GM23248 (cell line): ENCODE data around the gene LANCL3. TPM values are rescaled to one million over a fixed set of nuclear protein-coding genes. Genes with fewer than 3 reads are reported as not detected.

Source experiments
- DNase-seq: peaks from one replicate; pipeline ENCODE4 v3.0.0-alpha.2; 2015
- H2AFZ ChIP-seq: fragments of 200-600 bp; sonication (generic); 2 replicates; pipeline ENCODE4 v1.6.1; 2016; ENCODE audit warnings: antibody characterized with exemption
- H3F3A ChIP-seq: fragments of 200-600 bp; sonication (generic); 2 replicates; pipeline ENCODE4 v1.6.1; 2016; ENCODE audit warnings: mild to moderate bottlenecking, antibody characterized with exemption, mixed run types; ENCODE audit not compliant: insufficient read depth
- H3K27ac ChIP-seq: fragments of 200-600 bp; sonication (generic); 2 replicates; pipeline ENCODE4 v1.5.1; 2016; ENCODE audit warnings: mild to moderate bottlenecking
- H3K27me3 ChIP-seq: fragments of 200-600 bp; sonication (generic); replicated peaks from 2 replicates; pipeline ENCODE4 v1.6.1; 2016; ENCODE audit warnings: mild to moderate bottlenecking; ENCODE audit not compliant: insufficient read depth
- H3K36me3 ChIP-seq: fragments of 200-600 bp; sonication (generic); 2 replicates; pipeline ENCODE4 v1.6.1; 2016; ENCODE audit warnings: low read depth, mild to moderate bottlenecking
- H3K4me1 ChIP-seq: fragments of 200-600 bp; sonication (generic); 2 replicates; pipeline ENCODE4 v1.6.1; 2016; ENCODE audit warnings: mild to moderate bottlenecking; ENCODE audit not compliant: insufficient read depth
- H3K4me2 ChIP-seq: fragments of 200-600 bp; sonication (generic); one replicate; pipeline ENCODE4 v1.6.1; 2016; ENCODE audit warnings: mild to moderate bottlenecking; ENCODE audit not compliant: unreplicated experiment
- H3K4me3 ChIP-seq: fragments of 200-600 bp; sonication (generic); 2 replicates; pipeline ENCODE4 v1.5.1; 2016; ENCODE audit warnings: mild to moderate bottlenecking
- H3K79me2 ChIP-seq: fragments of 200-600 bp; sonication (generic); 2 replicates; pipeline ENCODE4 v1.6.1; 2016; ENCODE audit warnings: mild to moderate bottlenecking; ENCODE audit not compliant: insufficient read depth
- H3K9ac ChIP-seq: fragments of 200-600 bp; sonication (generic); 2 replicates; pipeline ENCODE4 v1.6.1; 2016; ENCODE audit warnings: mild to moderate bottlenecking
- H3K9me2 ChIP-seq: fragments of 200-600 bp; sonication (generic); 2 replicates; pipeline ENCODE4 v1.6.1; 2016; ENCODE audit warnings: mixed run types, mild to moderate bottlenecking, moderate library complexity; ENCODE audit not compliant: insufficient read depth
- H3K9me3 ChIP-seq: fragments of 200-600 bp; sonication (generic); one replicate; pipeline ENCODE4 v1.6.1; 2017; ENCODE audit warnings: low read depth
- H4K20me1 ChIP-seq: fragments of 200-600 bp; sonication (generic); 2 replicates; pipeline ENCODE4 v1.6.0; 2016; ENCODE audit not compliant: insufficient read depth
- EZH2 ChIP-seq: fragments of 200-600 bp; sonication (generic); IDR thresholded peaks from 2 replicates; pipeline ENCODE4 v1.6.1; 2018; ENCODE audit warnings: antibody characterized with exemption, mild to moderate bottlenecking; ENCODE audit not compliant: insufficient read depth, poor library complexity, severe bottlenecking
- EZH2phosphoT487 ChIP-seq: fragments of 200-600 bp; sonication (generic); IDR thresholded peaks from 2 replicates; pipeline ENCODE4 v1.6.1; 2018; ENCODE audit warnings: antibody characterized with exemption, moderate library complexity, mild to moderate bottlenecking, low read depth; ENCODE audit not compliant: insufficient read depth
- WGBS, 2 experiments: methylation state at CpG; one replicate each; pipeline ENCODE4 v1.1.6; 2015 to 2017; ENCODE audit warnings: low lambda C conversion rate in 2 of 2, low coverage in 1 of 2; ENCODE audit errors: missing lambda C conversion rate in 2 of 2; 5-methylcytosine and 5-hydroxymethylcytosine counted together
- in situ Hi-C: fragments of 300-500 bp; cut with MboI; formaldehyde crosslinking; loops from 2 replicates; pipeline ENCODE4 v1.15.0; 2020
- polyA plus RNA-seq: library from polyadenylated mRNA; unstranded; fragments of >200 nt; fragmentation: Nextera tagmentation; extraction: Ambion mirVana; gene quantifications from 2 replicates; pipeline ENCODE4 v1.2.1, GENCODE V29; 2016
- total RNA-seq: library from RNA; depleted of rRNA; stranded (reverse); fragments of >200 nt; shearing (Covaris generic); gene quantifications from 2 replicates; pipeline ENCODE4 v1.2.3, GENCODE V29; 2014; rRNA removed

Gene LANCL3
- total and polyA plus RNA-seq, 2 experiments from 2014 or later, result not detected

- H3K9me3 ChIP-seq, result no peaks in the 10 kb centered on the region
- no peak overlapping the region for H3K9ac ChIP-seq
- H3K9me2 ChIP-seq, result no peaks in the 10 kb centered on the region
- H3K4me3 ChIP-seq, result no peak overlapping the region
- no peaks in the 10 kb centered on the region for H3K27me3 ChIP-seq
- no peak overlapping the region for H3K27ac ChIP-seq
- TF ChIP-seq EZH2, result no peak
- TF ChIP-seq EZH2phosphoT487, result no peak
- H2AFZ ChIP-seq, result no peak overlapping the region
- 20 to 33% methylated on average over 1 of the region's 1 CpG for WGBS, 2 experiments
- H4K20me1 ChIP-seq, result no peaks in the 10 kb centered on the region
- in situ Hi-C loops, result no loop called here
- H3K4me2 ChIP-seq, result no peak overlapping the region
- no peak for DNase-seq
- H3K79me2 ChIP-seq, result no peaks in the 10 kb centered on the region
- H3K4me1 ChIP-seq, result no peaks in the 10 kb centered on the region
- H3K36me3 ChIP-seq, result no peaks in the 10 kb centered on the region
- H3F3A ChIP-seq, result no peaks in the 10 kb centered on the region
Measured at GRCh38 chrX:37722595-37722994, 151.1 kb downstream of the LANCL3 start.

DNA sequence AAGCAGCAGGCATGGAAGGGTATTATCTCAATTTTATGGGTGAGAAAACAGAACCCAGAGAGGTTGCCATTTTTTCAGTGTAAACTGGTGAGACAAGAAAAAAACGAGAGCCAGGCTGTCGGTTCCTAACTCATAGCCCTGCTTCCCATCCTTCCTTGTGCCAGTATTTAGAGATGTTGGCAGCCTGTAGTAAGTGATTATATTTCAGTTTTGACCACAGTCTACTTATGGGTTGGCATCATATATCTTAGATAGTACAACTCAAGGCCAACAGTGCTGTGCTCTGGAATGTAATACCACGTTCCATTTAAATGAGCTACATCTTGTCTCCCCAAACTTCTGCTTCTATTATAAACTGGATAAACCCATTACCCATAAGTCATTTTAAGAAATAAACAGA lies 154.9 kb downstream of the LANCL3 start:
- Histone ChIP-seq H2AFZ (no peak overlapping the region), H3K4me3 (no peak overlapping the region), H3K4me2 (no peak overlapping the region), H3K4me1 (no peaks in the 10 kb centered on the region), H3K27me3 (no peaks in the 10 kb centered on the region), H3K9ac (no peak overlapping the region), H4K20me1 (no peaks in the 10 kb centered on the region), H3K9me2 (no peaks in the 10 kb centered on the region), H3K9me3 (no peaks in the 10 kb centered on the region), H3K27ac (no peak overlapping the region), H3K36me3 (no peaks in the 10 kb centered on the region), H3K79me2 (no peaks in the 10 kb centered on the region), H3F3A (no peaks in the 10 kb centered on the region)
- TF ChIP-seq EZH2phosphoT487 (no peak), EZH2 (no peak)
- no peak for DNase-seq
- WGBS, 2 experiments, result 6 to 16% methylated on average over 3 of the region's 3 CpGs
- in situ Hi-C loops, result no loop called here

Other genes with a start within 250 kb of the LANCL3 start
- gene PRRG1, start 222.3 kb upstream of the LANCL3 start, total RNA-seq, result 9.2 and 11.7 TPM in 2 replicates
- gene PRRG1, start 222.3 kb upstream of the LANCL3 start, polyA plus RNA-seq, result 7.3 and 7.4 TPM in 2 replicates
- gene XK, start 114.1 kb downstream of the LANCL3 start, total RNA-seq, result not detected in 2 replicates
- not detected in 2 replicates for gene XK, start 114.1 kb downstream of the LANCL3 start, polyA plus RNA-seq
- not detected in 2 replicates for gene CYBB, start 208.4 kb downstream of the LANCL3 start, total RNA-seq
- gene CYBB, start 208.4 kb downstream of the LANCL3 start, polyA plus RNA-seq, result not detected in 2 replicates